ENCODE results near the gene FAM184A. TPM values are rescaled to one million over a fixed set of nuclear protein-coding genes. Genes with fewer than 3 reads are reported as not detected.

Gene FAM184A
- total and polyA plus RNA-seq, 2 experiments from 2014 or later: 4.8 to 13.7 TPM

DNA sequence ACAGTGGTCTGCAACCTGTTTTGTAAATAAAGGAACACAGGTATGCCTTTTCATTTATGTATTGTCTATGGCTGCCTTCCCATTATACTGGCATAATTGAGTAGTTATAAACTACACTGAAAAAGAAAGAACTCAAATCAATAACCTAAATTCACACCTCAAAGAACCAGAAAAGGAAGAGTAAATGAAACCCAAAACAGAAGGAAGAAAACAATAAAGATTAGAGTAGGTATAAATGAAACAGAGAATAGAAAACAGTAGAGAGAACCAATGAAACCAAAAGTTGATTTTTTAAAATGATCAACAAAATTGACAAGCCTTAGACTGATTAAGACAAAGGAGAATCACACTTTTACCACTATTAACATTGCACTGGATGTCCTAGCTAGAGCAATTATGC, 34.7 kb downstream of the FAM184A start:
- no peak overlapping the region for H3K27ac ChIP-seq
- peaks cover 10% of the 10 kb centered on the region for H3K4me1 ChIP-seq (ENCODE audit: low read depth)
- no peak overlapping the region for H3K4me3 ChIP-seq
- no peak for DNase-seq (ENCODE audit: low read depth in 1 of 2, low spot score in 1 of 2)
- H3K27me3 ChIP-seq: no peaks in the 10 kb centered on the region
- H3K9me3 ChIP-seq (ENCODE audit: low read depth): no peaks in the 10 kb centered on the region
- H3K36me3 ChIP-seq: no peaks in the 10 kb centered on the region
- TF ChIP-seq, protein P1, sequence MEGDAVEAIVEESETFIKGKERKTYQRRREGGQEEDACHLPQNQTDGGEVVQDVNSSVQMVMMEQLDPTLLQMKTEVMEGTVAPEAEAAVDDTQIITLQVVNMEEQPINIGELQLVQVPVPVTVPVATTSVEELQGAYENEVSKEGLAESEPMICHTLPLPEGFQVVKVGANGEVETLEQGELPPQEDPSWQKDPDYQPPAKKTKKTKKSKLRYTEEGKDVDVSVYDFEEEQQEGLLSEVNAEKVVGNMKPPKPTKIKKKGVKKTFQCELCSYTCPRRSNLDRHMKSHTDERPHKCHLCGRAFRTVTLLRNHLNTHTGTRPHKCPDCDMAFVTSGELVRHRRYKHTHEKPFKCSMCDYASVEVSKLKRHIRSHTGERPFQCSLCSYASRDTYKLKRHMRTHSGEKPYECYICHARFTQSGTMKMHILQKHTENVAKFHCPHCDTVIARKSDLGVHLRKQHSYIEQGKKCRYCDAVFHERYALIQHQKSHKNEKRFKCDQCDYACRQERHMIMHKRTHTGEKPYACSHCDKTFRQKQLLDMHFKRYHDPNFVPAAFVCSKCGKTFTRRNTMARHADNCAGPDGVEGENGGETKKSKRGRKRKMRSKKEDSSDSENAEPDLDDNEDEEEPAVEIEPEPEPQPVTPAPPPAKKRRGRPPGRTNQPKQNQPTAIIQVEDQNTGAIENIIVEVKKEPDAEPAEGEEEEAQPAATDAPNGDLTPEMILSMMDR (IDR thresholded peaks at IDR 0.05; ENCODE audit: low read depth, low read length): no peak

DNA sequence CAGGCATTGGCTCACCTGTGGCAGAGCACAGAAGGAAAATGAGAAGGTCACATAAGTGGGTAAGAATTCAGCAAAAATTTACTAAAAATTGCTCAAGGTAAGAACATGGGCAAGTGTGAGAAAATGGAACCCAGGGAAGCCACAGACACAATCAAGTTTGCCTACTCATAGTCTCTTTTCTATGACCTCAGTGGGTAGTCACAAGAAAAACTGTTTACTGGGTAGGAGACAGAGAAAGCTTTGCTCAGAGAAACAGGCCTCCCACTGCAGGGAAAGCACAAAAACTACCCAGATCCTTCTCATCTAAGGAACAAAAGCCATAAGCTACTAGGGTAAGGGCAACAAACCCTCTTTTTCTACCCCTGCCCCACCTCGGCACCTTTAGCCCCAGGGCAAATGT, 35.2 kb downstream of the FAM184A start:
- Histone ChIP-seq H3K36me3 (no peaks in the 10 kb centered on the region), H3K4me1 (ENCODE audit: low read depth) (peaks cover 12% of the 10 kb centered on the region), H3K4me3 (no peak overlapping the region), H3K27ac (no peak overlapping the region), H3K27me3 (no peaks in the 10 kb centered on the region), H3K9me3 (ENCODE audit: low read depth) (no peaks in the 10 kb centered on the region)
- DNase-seq (ENCODE audit: low read depth in 1 of 2, low spot score in 1 of 2): no peak
- TF ChIP-seq, protein P1 (IDR thresholded peaks at IDR 0.05; ENCODE audit: low read depth, low read length): no peak

DNA sequence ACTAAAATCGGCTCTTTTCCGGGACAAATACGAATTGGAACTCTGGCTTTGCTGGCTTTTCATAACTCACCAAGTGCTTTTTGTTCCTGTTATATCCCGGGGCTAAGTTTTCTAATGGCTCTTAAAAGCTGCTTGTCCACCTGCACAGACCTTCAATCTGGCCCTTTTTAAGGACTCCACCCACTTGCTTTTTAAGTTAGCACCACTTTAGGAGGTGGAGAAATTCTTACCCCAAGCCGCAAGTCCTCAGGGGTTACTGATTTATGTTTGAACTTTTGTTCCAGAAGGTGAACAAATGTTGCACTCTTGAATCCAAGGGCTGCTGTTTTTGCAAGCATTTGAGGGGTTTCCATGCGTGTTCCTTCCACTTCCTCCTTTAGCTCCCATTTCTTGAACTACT, 37.8 kb downstream of the FAM184A start:
- H3K36me3 ChIP-seq: no peaks in the 10 kb centered on the region
- no peak overlapping the region for H3K4me3 ChIP-seq
- TF ChIP-seq, protein P1 (IDR thresholded peaks at IDR 0.05; ENCODE audit: low read depth, low read length): no peak
- H3K27ac ChIP-seq: no peak overlapping the region
- H3K4me1 ChIP-seq (ENCODE audit: low read depth): peaks cover 27% of the 10 kb centered on the region
- no peak for DNase-seq (ENCODE audit: low read depth in 1 of 2, low spot score in 1 of 2)
- H3K9me3 ChIP-seq (ENCODE audit: low read depth): no peaks in the 10 kb centered on the region
- H3K27me3 ChIP-seq: no peaks in the 10 kb centered on the region

DNA sequence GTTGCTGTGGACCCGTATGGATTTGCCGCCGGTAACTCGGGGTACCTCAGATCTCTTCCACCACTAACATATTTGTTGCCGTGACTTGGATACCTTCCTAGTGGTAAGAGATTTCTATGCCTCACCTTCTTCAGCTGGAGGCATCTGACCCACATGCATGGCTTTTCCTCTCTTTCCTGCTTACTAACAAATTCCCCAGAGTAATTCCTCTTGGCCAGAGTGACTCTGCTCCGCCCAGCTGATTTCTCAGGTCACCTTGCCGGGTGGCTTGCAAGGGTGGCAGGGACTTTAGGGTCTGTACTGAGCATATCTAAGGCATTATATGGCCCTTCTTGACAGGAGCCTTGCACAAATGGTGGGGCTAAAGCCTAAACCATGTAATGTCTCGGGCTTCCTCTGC, 38.2 kb downstream of the FAM184A start:
- no peak for DNase-seq (ENCODE audit: low read depth in 1 of 2, low spot score in 1 of 2)
- TF ChIP-seq, protein P1 (IDR thresholded peaks at IDR 0.05; ENCODE audit: low read depth, low read length): no peak
- peaks cover 30% of the 10 kb centered on the region for H3K4me1 ChIP-seq (ENCODE audit: low read depth)
- no peak overlapping the region for H3K27ac ChIP-seq
- H3K36me3 ChIP-seq: no peaks in the 10 kb centered on the region
- no peaks in the 10 kb centered on the region for H3K27me3 ChIP-seq
- H3K9me3 ChIP-seq (ENCODE audit: low read depth): no peaks in the 10 kb centered on the region
- H3K4me3 ChIP-seq: no peak overlapping the region

DNA sequence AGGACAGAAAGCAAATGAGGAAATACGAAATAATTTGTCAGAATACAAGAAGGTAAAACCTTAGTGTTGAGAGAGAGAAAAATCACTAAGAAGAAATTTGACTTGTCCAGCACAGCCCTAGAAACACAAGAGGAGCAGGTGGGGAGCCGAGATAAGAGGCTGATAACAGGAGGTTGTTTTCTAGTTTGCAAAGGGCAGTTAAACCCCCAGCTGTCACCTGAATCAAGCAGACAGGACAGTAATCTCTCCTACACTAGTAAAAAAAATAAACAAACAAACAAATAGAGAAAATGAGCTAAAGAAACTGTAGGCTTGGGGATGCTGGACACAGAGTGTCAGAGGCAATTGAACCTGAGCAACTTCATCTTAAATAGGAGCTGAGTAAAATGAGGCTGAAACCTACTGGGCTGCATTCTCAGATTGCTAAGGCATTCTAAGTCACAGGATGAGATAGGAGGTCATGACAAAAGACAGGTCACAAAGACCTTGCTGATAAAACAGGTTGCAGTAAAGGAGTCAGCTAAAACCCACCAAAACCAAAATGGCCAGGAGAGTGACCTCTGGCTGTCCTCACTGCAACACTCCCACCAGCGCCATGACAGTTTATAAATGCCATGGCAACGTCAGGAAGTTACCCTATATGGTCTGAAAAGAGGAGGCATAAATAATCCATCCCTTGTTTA, 40.4 kb downstream of the FAM184A start:
- H3K4me3 ChIP-seq: no peak overlapping the region
- peak overlapping the region; percentile 57 for H3K27ac ChIP-seq
- no peaks in the 10 kb centered on the region for H3K9me3 ChIP-seq (ENCODE audit: low read depth)
- H3K4me1 ChIP-seq (ENCODE audit: low read depth): peaks cover 32% of the 10 kb centered on the region
- H3K36me3 ChIP-seq: no peaks in the 10 kb centered on the region
- DNase-seq (ENCODE audit: low read depth in 1 of 2, low spot score in 1 of 2): no peak
- no peaks in the 10 kb centered on the region for H3K27me3 ChIP-seq
- TF ChIP-seq, protein P1 (IDR thresholded peaks at IDR 0.05; ENCODE audit: low read depth, low read length): no peak
